ENCODE results near the gene CCDC30.

CCDC30 gene

DNA sequence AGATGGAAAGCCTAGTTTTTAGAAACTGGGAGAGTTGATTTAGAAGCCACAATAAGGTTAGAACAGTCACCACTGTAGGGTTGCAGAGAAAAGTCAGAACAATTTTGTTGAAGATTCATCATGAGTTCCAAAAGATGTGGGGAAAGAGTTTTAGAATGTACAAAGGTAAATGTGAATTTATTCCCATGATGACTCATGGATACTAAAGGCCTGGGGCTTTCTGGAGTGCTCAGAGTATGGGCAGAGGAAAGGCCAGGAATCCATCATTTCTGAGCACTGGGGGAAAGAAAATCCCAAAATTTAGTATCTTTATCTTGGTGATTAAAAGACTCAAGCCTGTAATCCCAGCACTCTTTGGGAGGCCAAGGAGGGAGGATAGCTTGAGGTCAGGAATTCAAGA lies 236.9 kb downstream of the CCDC30 start:
- no peak for DNase-seq

DNA sequence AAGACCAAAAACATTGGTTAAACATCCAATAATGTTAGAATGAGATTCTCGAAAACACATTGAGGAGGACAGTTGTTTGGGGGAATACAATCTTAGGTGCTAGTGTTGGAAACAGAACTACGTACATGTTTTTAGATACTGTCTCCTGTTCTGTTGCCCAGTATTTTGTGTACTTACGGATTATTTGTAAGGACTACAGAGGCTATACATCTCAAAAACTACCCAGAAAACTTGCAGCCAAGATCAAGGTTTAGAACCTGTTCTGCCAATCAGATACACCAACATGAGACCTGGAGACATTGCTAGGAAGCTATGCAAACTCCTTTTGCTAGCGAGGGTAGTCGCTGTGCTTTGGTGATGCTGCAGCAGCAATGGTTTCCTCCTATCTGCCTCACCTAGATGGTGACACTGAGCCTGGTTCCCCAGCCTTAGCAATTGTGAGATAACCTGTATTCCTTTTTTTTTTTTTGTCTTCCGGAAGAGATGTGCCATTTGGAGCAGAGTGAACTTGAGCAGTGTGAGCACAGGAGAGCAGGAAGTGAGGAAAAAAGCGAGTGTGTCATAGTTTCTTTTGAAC lies 240.9 kb downstream of the CCDC30 start:
- DNase-seq, result no peak
